K562 (cell line): ENCODE results near the gene WDR18. TPM values are rescaled to one million over a fixed set of nuclear protein-coding genes. Genes with fewer than 3 reads are reported as not detected.

Experiments
- DDX20 ChIP-seq: fragments of 450-650 bp; IDR thresholded peaks from 2 replicates; pipeline ENCODE4 v1.6.1; 2016; ENCODE audit warnings: missing genetic modification characterization, low read depth, mild to moderate bottlenecking, missing compliant biosample characterization, moderate library complexity
- GTF2A2 ChIP-seq: IDR thresholded peaks from 2 replicates; pipeline ENCODE4 v1.6.1; 2016; ENCODE audit warnings: mild to moderate bottlenecking, missing genetic modification characterization, missing compliant biosample characterization
- HNRNPUL1 ChIP-seq: fragments of 200-400 bp; formaldehyde crosslinking; IDR thresholded peaks from 2 replicates; pipeline ENCODE4 v1.6.1; 2017; ENCODE audit warnings: low read length
- KDM5B ChIP-seq: fragments of 200-600 bp; sonication (generic); IDR thresholded peaks from 2 replicates; pipeline ENCODE4 v1.6.1; 2012; ENCODE audit warnings: low read depth, mild to moderate bottlenecking, moderate library complexity, low read length, control low read depth, inconsistent platforms; ENCODE audit not compliant: insufficient replicate concordance
- NR3C1 ChIP-seq: sonication (generic); formaldehyde crosslinking; IDR thresholded peaks from 2 replicates; pipeline ENCODE4 v1.8.1; 2022; ENCODE audit warnings: missing genetic modification reagents
- PCBP1 ChIP-seq: fragments of 200-400 bp; formaldehyde crosslinking; IDR thresholded peaks from 2 replicates; pipeline ENCODE4 v1.6.1; 2018; ENCODE audit warnings: mild to moderate bottlenecking, low read depth, low read length; ENCODE audit not compliant: poor library complexity, severe bottlenecking
- SIN3B ChIP-seq: fragments of 450-650 bp; IDR thresholded peaks from 2 replicates; pipeline ENCODE4 v1.6.1; 2017; ENCODE audit warnings: low read depth, mild to moderate bottlenecking, moderate library complexity
- SMARCA5 ChIP-seq: fragments of 450-650 bp; IDR thresholded peaks from 2 replicates; pipeline ENCODE4 v1.6.1; 2016
- TCFL5 ChIP-seq: fragments of 250-450 bp; sonication (Bioruptor Pico); conservative IDR thresholded peaks from 2 replicates; pipeline ENCODE4 v1.6.1; 2021; ENCODE audit warnings: mild to moderate bottlenecking, moderate library complexity, matching md5 sums
- ZFX ChIP-seq: sonication (generic); formaldehyde crosslinking; IDR thresholded peaks from 2 replicates; pipeline ENCODE4 v1.8.0; 2022; ENCODE audit warnings: mild to moderate bottlenecking, missing genetic modification reagents, moderate library complexity
- ZNF518B ChIP-seq: fragments of 250-450 bp; sonication (Bioruptor Pico); IDR thresholded peaks from 2 replicates; pipeline ENCODE4 v1.5.0; 2021; ENCODE audit warnings: mild to moderate bottlenecking, moderate library complexity
- ZNF609 ChIP-seq: sonication (generic); formaldehyde crosslinking; IDR thresholded peaks from 2 replicates; pipeline ENCODE4 v1.8.1; 2023; ENCODE audit warnings: missing genetic modification reagents, mild to moderate bottlenecking, borderline replicate concordance
- ZNF717 ChIP-seq: fragments of 250-450 bp; sonication (Bioruptor Pico); IDR thresholded peaks from 2 replicates; pipeline ENCODE4 v1.5.0; 2021
- polyA plus RNA-seq, 8 experiments: library from polyadenylated mRNA; depleted of rRNA in 4 of 8; stranded (reverse) in 5 of 8; unstranded in 3 of 8; fragments of >200 nt; fragmentation: Nextera tagmentation in 2 of 8; fragmentation: Illumina TruSeq in 1 of 8; extraction: Ambion mirVana in 2 of 8; extraction: Trizol in 1 of 8; gene quantifications; 2 replicates each; pipeline versions ENCODE4 v1.2.1 to v1.2.3, GENCODE V29; 2011 to 2014; ENCODE audit warnings: inconsistent platforms in 1 of 8, missing spikeins in 1 of 8
- total RNA-seq, 7 experiments: library from RNA; depleted of rRNA in 6 of 7; stranded (reverse); fragments of >200 nt in 6 of 7; fragmentation: Illumina TruSeq in 2 of 7; extraction: Trizol in 2 of 7; gene quantifications; 2 replicates each; pipeline versions ENCODE4 v1.2.1 to v1.2.3, GENCODE V29; 2011 to 2021; ENCODE audit warnings: low replicate concordance in 1 of 7

WDR18 gene
- total and polyA plus RNA-seq, 9 of the 15 experiments (the other 6 are each of a cell fraction or from before 2014, with no cell fraction given), result 0.65 to 181 (median 30.1) TPM

GRCh38 chr19:1041835-1042685 is 57.9 kb downstream of the WDR18 start (continued):
- TF ChIP-seq ZFX (CRISPR knock-in tag), result peak; percentile 43
- TF ChIP-seq PCBP1, result peak; percentile 47
- TF ChIP-seq DDX20 (tag), result no peak
- no peak; the same call in 1 of the 2 replicates for TF ChIP-seq NR3C1
- TF ChIP-seq SIN3B, result peak; percentile 75
- peak; percentile 83; the same call in 1 of the 2 replicates for TF ChIP-seq SMARCA5
- no peak for TF ChIP-seq TCFL5 (CRISPR knock-in tag)
- TF ChIP-seq KDM5B, result no peak
- TF ChIP-seq ZNF518B, result no peak
- TF ChIP-seq HNRNPUL1, result no peak
- TF ChIP-seq ZNF609 (CRISPR knock-in tag), result no peak
- no peak for TF ChIP-seq ZNF717 (CRISPR knock-in tag)
- TF ChIP-seq GTF2A2, result no peak
